Stimulated activated CD4-positive, alpha-beta T cell treated with anti-CD3 and anti-CD28 coated beads, Interleukin-12 subunit alpha, Interleukin-12 subunit beta, amount 100 ng/mL, for 48 hours (primary cell): Measurements from ENCODE around the gene AGFG2.
"Not testable (repeated sequence)": the region's sequence is repeated elsewhere in the genome, so short reads cannot be mapped to it uniquely, and the experiment has no call there.

Experiments
- DNase-seq, 3 donors: peaks; one replicate each; pipeline ENCODE4 v3.0.0-alpha.2; 2020; ENCODE audit warnings: low read depth in 2 of 3, low spot score in 1 of 3

The AGFG2 gene

GRCh38 chr7:100520138-100520537, 18.9 kb upstream of the AGFG2 start:
- no peak for DNase-seq

GRCh38 chr7:100521076-100521475, 17.9 kb upstream of the AGFG2 start:
- DNase-seq = no peak

- not testable (repeated sequence) for DNase-seq
These were observed 17.0 kb upstream of the AGFG2 start for GRCh38 chr7:100521909-100522593.

GRCh38 chr7:100523192-100523591, 15.8 kb upstream of the AGFG2 start:
- not testable (repeated sequence) for DNase-seq

- DNase-seq = not testable (repeated sequence)
These were observed 10.7 kb upstream of the AGFG2 start for GRCh38 chr7:100528108-100528866.

- DNase-seq = no peak
These were observed 6.6 kb upstream of the AGFG2 start for GRCh38 chr7:100532165-100533022.

- DNase-seq = not testable (repeated sequence)
These were observed 3.0 kb upstream of the AGFG2 start for GRCh38 chr7:100535982-100536381.

- not testable (repeated sequence) for DNase-seq
These were observed 2.3 kb upstream of the AGFG2 start for GRCh38 chr7:100536695-100537094.

- no peak for DNase-seq
These were observed 702 bp upstream of the AGFG2 start for GRCh38 chr7:100538348-100538653.

GRCh38 chr7:100539436-100540006, 518 bp downstream of the AGFG2 start:
- DNase-seq = no peak

GRCh38 chr7:100540073-100540723, 1.2 kb downstream of the AGFG2 start:
- no peak for DNase-seq

- not testable (repeated sequence) for DNase-seq
These were observed 2.3 kb downstream of the AGFG2 start for GRCh38 chr7:100541309-100541708.

GRCh38 chr7:100543586-100543985, 4.6 kb downstream of the AGFG2 start:
- no peak for DNase-seq

- no peak for DNase-seq
These were observed 5.4 kb downstream of the AGFG2 start for GRCh38 chr7:100544386-100544785.

GRCh38 chr7:100544967-100545359, 6.0 kb downstream of the AGFG2 start:
- DNase-seq = no peak

- peak; percentile 57 to 68 (median 64) for DNase-seq
These were observed 6.5 kb downstream of the AGFG2 start for GRCh38 chr7:100545360-100546128.

GRCh38 chr7:100546129-100546925, 7.3 kb downstream of the AGFG2 start:
- DNase-seq = no peak

- no peak for DNase-seq
These were observed 8.2 kb downstream of the AGFG2 start for GRCh38 chr7:100546926-100547800.
